Non-pigmented ciliary epithelial cell (primary cell): ENCODE results near the gene ATP8A1.

ENCODE experiments used
- DNase-seq: peaks from one replicate; pipeline ENCODE4 v3.0.0-alpha.2; 2010; ENCODE audit warnings: low read depth

ATP8A1 gene

GRCh38 chr4:42649870-42650269 lies 7.0 kb downstream of the ATP8A1 start:
- no peak for DNase-seq

- no peak for DNase-seq
Observed at GRCh38 chr4:42646999-42647541, 9.8 kb downstream of the ATP8A1 start.

- DNase-seq: no peak
Observed at GRCh38 chr4:42646013-42646784, 10.7 kb downstream of the ATP8A1 start.

GRCh38 chr4:42644897-42645296 lies 12.0 kb downstream of the ATP8A1 start:
- DNase-seq: no peak

- no peak for DNase-seq
Observed at GRCh38 chr4:42643685-42644084, 13.2 kb downstream of the ATP8A1 start.

GRCh38 chr4:42642845-42643615 lies 13.9 kb downstream of the ATP8A1 start:
- DNase-seq: no peak

- no peak for DNase-seq
Observed at GRCh38 chr4:42642101-42642797, 14.7 kb downstream of the ATP8A1 start.

GRCh38 chr4:42641656-42642055 lies 15.2 kb downstream of the ATP8A1 start:
- DNase-seq: no peak

GRCh38 chr4:42641161-42641560 lies 15.7 kb downstream of the ATP8A1 start:
- no peak for DNase-seq

GRCh38 chr4:42640613-42641012 lies 16.3 kb downstream of the ATP8A1 start:
- DNase-seq: no peak

GRCh38 chr4:42638993-42639392 lies 17.9 kb downstream of the ATP8A1 start:
- DNase-seq: no peak

- DNase-seq: no peak
Observed at GRCh38 chr4:42638321-42638720, 18.6 kb downstream of the ATP8A1 start.

GRCh38 chr4:42637867-42638266 lies 19.0 kb downstream of the ATP8A1 start:
- DNase-seq: no peak

GRCh38 chr4:42637104-42637503 lies 19.8 kb downstream of the ATP8A1 start:
- DNase-seq: no peak

GRCh38 chr4:42636645-42636949 lies 20.3 kb downstream of the ATP8A1 start:
- DNase-seq: no peak

GRCh38 chr4:42633605-42634388 lies 23.1 kb downstream of the ATP8A1 start:
- no peak for DNase-seq

- DNase-seq: no peak
Observed at GRCh38 chr4:42632653-42633382, 24.1 kb downstream of the ATP8A1 start.

- DNase-seq: no peak
Observed at GRCh38 chr4:42630908-42631307, 26.0 kb downstream of the ATP8A1 start.

- no peak for DNase-seq
Observed at GRCh38 chr4:42628740-42629139, 28.2 kb downstream of the ATP8A1 start.

- no peak for DNase-seq
Observed at GRCh38 chr4:42627885-42628646, 28.8 kb downstream of the ATP8A1 start.
